Smooth muscle cell (in vitro differentiated cells): ENCODE measurements around the gene DCAF8L1. TPM values are rescaled to one million over a fixed set of nuclear protein-coding genes. Genes with fewer than 3 reads are reported as not detected.

Experiments
- DNase-seq: peaks from one replicate; lab custom pipeline; 2025; ENCODE audit not compliant: unreplicated experiment; lab: John Stamatoyannopoulos, UW
- H2AFZ ChIP-seq: fragments of 200-600 bp; sonication (generic); 2 replicates; pipeline ENCODE4 v1.6.0; 2016; ENCODE audit warnings: antibody characterized with exemption, low read depth, mild to moderate bottlenecking
- H3F3A ChIP-seq: fragments of 200-600 bp; sonication (generic); 2 replicates; pipeline ENCODE4 v1.6.0; 2017; ENCODE audit warnings: antibody characterized with exemption, low read depth
- H3K27ac ChIP-seq: fragments of 200-600 bp; sonication (generic); 2 replicates; pipeline ENCODE4 v1.5.1; 2016; ENCODE audit warnings: low read depth, mild to moderate bottlenecking
- H3K27me3 ChIP-seq: fragments of 200-600 bp; sonication (generic); 2 replicates; pipeline ENCODE4 v1.6.1; 2016; ENCODE audit warnings: low read depth, mild to moderate bottlenecking
- H3K36me3 ChIP-seq: fragments of 200-600 bp; sonication (generic); 2 replicates; pipeline ENCODE4 v1.5.1; 2016; ENCODE audit warnings: low read depth
- H3K4me1 ChIP-seq: fragments of 200-600 bp; sonication (generic); 2 replicates; pipeline ENCODE4 v1.5.1; 2016; ENCODE audit warnings: low read depth
- H3K4me2 ChIP-seq: fragments of 200-600 bp; sonication (generic); 2 replicates; pipeline ENCODE4 v1.6.0; 2016; ENCODE audit warnings: mild to moderate bottlenecking
- H3K4me3 ChIP-seq: fragments of 200-600 bp; sonication (generic); 2 replicates; pipeline ENCODE4 v1.5.1; 2016; ENCODE audit warnings: mild to moderate bottlenecking
- H3K79me2 ChIP-seq: fragments of 200-600 bp; sonication (generic); 2 replicates; pipeline ENCODE4 v1.6.0; 2016; ENCODE audit warnings: low read depth, mild to moderate bottlenecking
- H3K9ac ChIP-seq: fragments of 200-600 bp; sonication (generic); 2 replicates; pipeline ENCODE4 v1.6.0; 2016; ENCODE audit warnings: low read depth
- H3K9me3 ChIP-seq: fragments of 200-600 bp; sonication (generic); replicated peaks from 2 replicates; pipeline ENCODE4 v1.5.1; 2016; ENCODE audit warnings: low read depth
- H4K20me1 ChIP-seq: fragments of 200-600 bp; sonication (generic); 2 replicates; pipeline ENCODE4 v1.6.0; 2016; ENCODE audit warnings: low read depth
- whole genome bisulfite sequencing: methylation state at CpG from one replicate; pipeline ENCODE4 v1.1.7; 2016; ENCODE audit warnings: low lambda C conversion rate; 5-methylcytosine and 5-hydroxymethylcytosine counted together
- polyA plus RNA-seq: library from polyadenylated mRNA; unstranded; fragments of >200 nt; fragmentation: Nextera tagmentation; extraction: Ambion mirVana; gene quantifications from 2 replicates; pipeline ENCODE4 v1.2.1, GENCODE V29; 2016
- total RNA-seq: library from RNA; depleted of rRNA; stranded (reverse); fragments of >200 nt; gene quantifications from 2 replicates; pipeline ENCODE4 v1.2.3, GENCODE V29; 2014
- TF ChIP-seq, protein P1 (sequence below): fragments of 200-600 bp; sonication (generic); IDR thresholded peaks from 2 replicates; pipeline ENCODE4 v1.5.1; 2017; ENCODE audit warnings: borderline replicate concordance, mild to moderate bottlenecking, antibody characterized with exemption; ENCODE audit not compliant: insufficient read depth, poor library complexity, severe bottlenecking

The DCAF8L1 gene
- total and polyA plus RNA-seq, 2 experiments from 2014 or later = not detected

DNA sequence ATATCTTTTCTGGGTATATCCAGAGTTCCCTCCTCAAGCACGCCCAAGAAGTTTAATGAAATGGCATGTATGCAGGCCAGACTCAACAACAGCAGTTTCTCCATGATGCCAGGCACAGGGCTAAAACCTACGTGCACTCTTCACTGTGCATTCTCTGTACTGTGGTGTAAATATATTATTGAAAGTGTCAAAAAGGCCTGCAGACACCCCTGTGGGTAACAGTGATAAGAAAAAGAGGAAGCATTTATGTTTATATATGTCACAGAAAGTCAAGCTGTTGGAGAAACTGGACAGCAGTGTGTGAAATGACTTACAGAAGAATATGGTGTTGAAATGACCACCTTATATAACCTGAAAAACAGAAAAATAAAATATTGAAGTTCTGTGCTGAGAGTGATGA is 29.6 kb upstream of the DCAF8L1 start:
- Histone ChIP-seq H2AFZ (no peak overlapping the region), H3K4me3 (no peak overlapping the region), H4K20me1 (no peaks in the 10 kb centered on the region), H3K27me3 (no peaks in the 10 kb centered on the region), H3F3A (no peaks in the 10 kb centered on the region), H3K27ac (no peak overlapping the region), H3K9ac (no peak overlapping the region), H3K79me2 (no peaks in the 10 kb centered on the region), H3K4me1 (no peaks in the 10 kb centered on the region), H3K4me2 (no peak overlapping the region), H3K36me3 (no peaks in the 10 kb centered on the region), H3K9me3 (no peaks in the 10 kb centered on the region)
- WGBS = 74% methylated on average over 2 of the region's 2 CpGs
- no peak for DNase-seq
- TF ChIP-seq, protein P1, sequence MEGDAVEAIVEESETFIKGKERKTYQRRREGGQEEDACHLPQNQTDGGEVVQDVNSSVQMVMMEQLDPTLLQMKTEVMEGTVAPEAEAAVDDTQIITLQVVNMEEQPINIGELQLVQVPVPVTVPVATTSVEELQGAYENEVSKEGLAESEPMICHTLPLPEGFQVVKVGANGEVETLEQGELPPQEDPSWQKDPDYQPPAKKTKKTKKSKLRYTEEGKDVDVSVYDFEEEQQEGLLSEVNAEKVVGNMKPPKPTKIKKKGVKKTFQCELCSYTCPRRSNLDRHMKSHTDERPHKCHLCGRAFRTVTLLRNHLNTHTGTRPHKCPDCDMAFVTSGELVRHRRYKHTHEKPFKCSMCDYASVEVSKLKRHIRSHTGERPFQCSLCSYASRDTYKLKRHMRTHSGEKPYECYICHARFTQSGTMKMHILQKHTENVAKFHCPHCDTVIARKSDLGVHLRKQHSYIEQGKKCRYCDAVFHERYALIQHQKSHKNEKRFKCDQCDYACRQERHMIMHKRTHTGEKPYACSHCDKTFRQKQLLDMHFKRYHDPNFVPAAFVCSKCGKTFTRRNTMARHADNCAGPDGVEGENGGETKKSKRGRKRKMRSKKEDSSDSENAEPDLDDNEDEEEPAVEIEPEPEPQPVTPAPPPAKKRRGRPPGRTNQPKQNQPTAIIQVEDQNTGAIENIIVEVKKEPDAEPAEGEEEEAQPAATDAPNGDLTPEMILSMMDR = no peak

DNA sequence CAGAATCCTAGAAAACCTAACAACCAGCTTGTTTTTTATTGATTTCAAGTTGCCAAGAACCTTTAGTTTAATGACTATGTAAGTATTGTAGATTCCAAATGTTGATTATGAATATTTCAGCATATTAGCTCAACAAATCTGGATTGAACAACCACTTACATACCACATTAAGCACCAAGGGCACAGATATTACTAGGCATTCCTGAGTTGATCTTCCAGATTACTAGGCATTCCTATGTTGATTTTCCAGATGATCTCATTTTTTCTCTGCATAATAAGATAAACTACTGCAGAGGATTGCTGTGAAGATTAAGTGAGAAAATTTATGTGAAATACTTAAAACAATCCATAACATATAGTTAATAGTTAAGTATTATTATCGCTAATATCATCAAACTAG is 17.4 kb upstream of the DCAF8L1 start:
- Histone ChIP-seq H3K4me2 (no peak overlapping the region), H3K27me3 (no peaks in the 10 kb centered on the region), H3K4me3 (no peak overlapping the region), H3K36me3 (no peaks in the 10 kb centered on the region), H3K4me1 (no peaks in the 10 kb centered on the region), H3K9me3 (no peaks in the 10 kb centered on the region), H4K20me1 (no peaks in the 10 kb centered on the region), H3F3A (no peaks in the 10 kb centered on the region), H3K27ac (no peak overlapping the region), H2AFZ (no peak overlapping the region), H3K9ac (no peak overlapping the region), H3K79me2 (no peaks in the 10 kb centered on the region)
- no peak for DNase-seq
- TF ChIP-seq, protein P1 = no peak
- 64% methylated on average over 1 of the region's 1 CpG for WGBS

DNA sequence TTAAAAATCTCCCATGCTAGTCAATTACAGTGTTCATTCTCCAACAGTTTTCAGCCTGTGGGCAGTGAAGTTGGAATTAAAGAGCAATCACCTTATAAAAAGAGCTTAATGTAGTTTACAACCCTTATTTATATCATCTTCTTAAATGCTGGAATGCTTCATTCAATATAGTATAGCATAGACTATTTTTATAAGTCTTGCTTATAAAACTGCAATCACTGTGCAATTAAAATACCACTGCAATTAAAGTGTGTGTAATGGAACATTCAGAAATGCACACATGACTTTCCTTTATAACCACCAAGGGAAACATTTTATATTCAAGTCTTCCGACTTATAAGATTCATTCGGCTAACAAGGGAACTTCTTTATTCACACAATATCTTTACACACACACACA is 16.4 kb upstream of the DCAF8L1 start:
- Histone ChIP-seq H3K9ac (no peak overlapping the region), H3K4me3 (no peak overlapping the region), H3F3A (no peaks in the 10 kb centered on the region), H3K4me2 (no peak overlapping the region), H3K27ac (no peak overlapping the region), H4K20me1 (no peaks in the 10 kb centered on the region), H3K79me2 (no peaks in the 10 kb centered on the region), H3K36me3 (no peaks in the 10 kb centered on the region), H3K4me1 (no peaks in the 10 kb centered on the region), H3K9me3 (no peaks in the 10 kb centered on the region), H2AFZ (no peak overlapping the region), H3K27me3 (no peaks in the 10 kb centered on the region)
- TF ChIP-seq, protein P1 = no peak
- no peak for DNase-seq
- WGBS = 95% methylated on average over 2 of the region's 2 CpGs

DNA sequence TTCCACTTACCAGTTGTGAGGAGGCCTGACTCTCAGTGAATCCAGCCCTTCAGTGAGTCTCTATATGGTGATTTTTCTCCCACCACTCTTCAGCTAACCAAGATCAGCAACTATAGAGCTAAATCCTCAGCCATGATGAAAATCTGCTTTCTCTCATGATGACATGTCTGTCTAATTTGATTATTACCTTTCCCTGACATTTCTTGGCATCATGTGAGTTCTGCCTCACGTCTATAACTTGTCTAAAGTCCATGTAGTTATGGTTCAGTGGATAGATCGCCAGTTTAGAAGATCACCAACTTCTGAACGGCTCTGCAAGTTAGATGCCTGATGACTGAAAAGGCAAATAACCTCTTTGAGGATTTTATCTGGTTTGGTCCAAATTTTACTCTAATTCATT is 14.9 kb upstream of the DCAF8L1 start:
- H4K20me1 ChIP-seq = no peaks in the 10 kb centered on the region
- no peak overlapping the region for H3K27ac ChIP-seq
- H3K9ac ChIP-seq = no peak overlapping the region
- H3K4me2 ChIP-seq = no peak overlapping the region
- 55% methylated on average over 3 of the region's 3 CpGs for WGBS
- TF ChIP-seq, protein P1 = no peak
- no peaks in the 10 kb centered on the region for H3K9me3 ChIP-seq
- H3K4me3 ChIP-seq = no peak overlapping the region
- no peaks in the 10 kb centered on the region for H3F3A ChIP-seq
- H3K36me3 ChIP-seq = no peaks in the 10 kb centered on the region
- no peak for DNase-seq
- H3K4me1 ChIP-seq = no peaks in the 10 kb centered on the region
- no peaks in the 10 kb centered on the region for H3K27me3 ChIP-seq
- H2AFZ ChIP-seq = no peak overlapping the region
- H3K79me2 ChIP-seq = no peaks in the 10 kb centered on the region
